Measurements from ENCODE around the gene BOD1L1.

DNA sequence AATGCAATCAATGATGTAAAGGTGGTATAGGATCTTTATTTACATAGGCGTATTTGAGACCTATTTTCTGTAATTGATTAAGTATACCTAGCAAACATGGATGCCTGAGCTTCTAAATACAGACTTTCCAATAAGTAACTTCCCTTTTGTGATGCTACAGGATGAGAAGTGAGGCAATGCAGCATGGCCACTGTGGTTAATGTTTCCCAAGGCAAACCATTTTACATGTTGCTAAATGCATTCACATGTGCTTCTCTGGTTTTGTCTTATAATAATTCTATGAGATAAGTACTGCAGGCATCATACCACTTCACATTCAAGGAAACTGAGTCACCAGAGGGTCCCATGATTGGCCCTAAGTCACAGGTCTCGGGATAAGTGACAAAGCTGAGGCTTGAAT, 47.5 kb downstream of the BOD1L1 start:
- no peak for TF ChIP-seq CTCF (IDR thresholded peaks at IDR 0.05)
- no peak for TF ChIP-seq EZH2 (IDR thresholded peaks at IDR 0.05; ENCODE audit: borderline replicate concordance, insufficient read depth, low read depth, low read length, poor library complexity, severe bottlenecking)

All from B cell (primary cell).